ENCODE measurements around the gene KCNS3.

DNA sequence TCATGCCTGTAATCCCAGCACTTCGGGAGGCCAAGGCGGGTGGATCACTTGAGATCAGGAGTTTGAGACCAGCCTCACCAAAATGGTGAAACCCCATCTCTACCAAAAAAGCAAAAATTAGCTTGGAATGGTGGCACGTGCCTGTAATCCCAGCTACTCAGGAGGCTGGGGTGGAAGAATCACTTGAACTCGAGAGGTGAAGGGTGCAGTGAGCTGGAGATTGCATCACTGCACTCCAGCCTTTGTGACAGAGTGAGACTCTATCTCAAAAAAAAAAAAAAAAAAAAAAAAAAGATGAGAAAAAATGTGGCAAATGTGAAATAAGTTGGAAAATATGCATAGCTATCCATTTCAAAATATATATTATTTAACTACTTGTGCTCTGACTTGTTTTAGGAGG is 65.0 kb downstream of the KCNS3 start:
- TF ChIP-seq TARDBP (IDR thresholded peaks at IDR 0.05) (no peak), ZNF384 (IDR thresholded peaks at IDR 0.05) (no peak), NFRKB (IDR thresholded peaks at IDR 0.05) (no peak), L3MBTL2 (conservative IDR thresholded peaks at IDR 0.05) (no peak), SUZ12 (IDR thresholded peaks at IDR 0.05) (no peak)

Data from HEK293T (cell line).